ENCODE results near the gene ST3GAL4. TPM values are rescaled to one million over a fixed set of nuclear protein-coding genes. Genes with fewer than 3 reads are reported as not detected.
"Not testable (repeated sequence)": the region's sequence is repeated elsewhere in the genome, so short reads cannot be mapped to it uniquely, and the experiment has no call there.

ST3GAL4 gene
- total RNA-seq, result 10 to 100 TPM in 4 of 6 experiments, 1 to 10 TPM in 2; 7.0 to 25.6 (median 17.5) TPM
- long read RNA-seq, partial matches to known transcripts, result 0 of 4 reads
- long read RNA-seq, other reads (novel, unspliced or antisense), result 0 of 4 reads

DNA sequence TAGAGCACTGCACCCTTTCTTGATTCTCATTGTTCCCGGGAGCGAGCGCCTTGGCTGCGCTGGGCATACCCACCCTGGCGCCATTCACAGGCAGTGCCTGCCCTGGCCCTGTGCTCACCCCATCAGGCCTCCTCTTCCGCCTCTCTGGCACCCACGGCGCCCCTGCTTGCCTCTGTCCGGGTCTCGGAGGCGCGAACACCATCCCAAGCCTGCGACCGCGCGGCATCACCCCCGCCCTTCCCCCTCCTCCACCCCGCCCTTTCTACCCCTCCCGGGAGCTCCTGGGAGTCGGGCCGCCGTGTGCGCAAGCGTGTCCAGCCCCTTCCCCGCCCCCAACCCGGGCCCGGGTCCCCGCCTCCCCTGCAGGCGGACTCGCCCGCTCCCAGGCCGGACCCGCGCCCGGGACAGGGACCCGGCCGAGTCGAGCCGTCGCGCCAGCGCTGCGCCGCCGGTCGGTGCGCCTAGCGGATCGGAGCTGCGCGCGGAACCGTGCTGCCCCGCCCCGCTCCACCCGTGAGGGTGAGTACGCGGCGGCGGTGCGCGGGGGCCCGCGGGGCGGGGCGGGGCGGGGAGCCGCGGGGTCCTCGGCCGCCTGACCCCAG is at the start of gene ST3GAL4:
Gene ST3GAL4 (plus strand): TSS at position 363 of the 602 bp plus-strand sequence. CDS start 50,470 bp downstream, outside the sequence.
- H3K4me3 ChIP-seq, result peak within 1 kb of the TSS; percentile 59 to 72 (median 61)
- peaks cover 0 to 28% (median 5%) of the 10 kb centered on the region in 4 donors for H3K4me1 ChIP-seq
- H3K36me3 ChIP-seq, result no peaks in the 10 kb centered on the region
- DNase-seq (peak; percentile 89 to 93 (median 93)), ATAC-seq (peak; percentile 83 to 91 (median 86))
- TF ChIP-seq CTCF (IDR thresholded peaks at IDR 0.05) (no peak), POLR2A (IDR thresholded peaks at IDR 0.05) (peak; percentile 30)
- peak within 1 kb of the TSS; percentile 78 to 90 (median 79) for H3K27ac ChIP-seq
- H3K9me3 ChIP-seq, result no peaks in the 10 kb centered on the region
- WGBS (ENCODE audit: insufficient coverage, low coverage, low lambda C conversion rate, missing lambda C conversion rate), result 0% methylated on average over 4 of the region's 71 CpGs
- intact Hi-C loops (cut with DNase I), result no loop called here
- H3K27me3 ChIP-seq, result no peaks in the 10 kb centered on the region

DNA sequence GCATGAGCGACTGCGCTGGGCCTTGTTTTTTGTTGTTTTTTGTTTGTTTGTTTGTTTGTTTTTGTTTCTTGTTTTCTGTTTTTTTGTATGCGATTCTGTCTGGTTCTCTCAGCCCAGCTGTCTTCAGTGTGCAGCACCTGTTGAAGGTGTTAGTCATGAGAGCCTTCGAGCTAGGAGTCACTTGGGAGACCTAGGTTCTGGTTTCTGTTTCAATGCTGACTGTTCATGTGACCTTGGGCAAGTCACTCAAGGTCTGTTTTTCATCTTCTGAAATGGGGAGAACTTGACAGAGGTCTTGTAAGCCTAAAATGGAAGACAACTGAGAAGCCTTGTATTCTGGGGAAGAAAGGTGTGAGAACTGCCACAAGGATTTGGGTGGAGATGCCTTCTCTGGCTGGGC is 49.8 kb upstream of the ST3GAL4 start:
- no peaks in the 10 kb centered on the region for H3K36me3 ChIP-seq
- ATAC-seq (no peak), DNase-seq (no peak)
- no peak overlapping the region for H3K27ac ChIP-seq
- H3K4me1 ChIP-seq, result peaks cover 0 to 14% (median 4%) of the 10 kb centered on the region in 4 donors
- no peaks in the 10 kb centered on the region for H3K27me3 ChIP-seq
- H3K9me3 ChIP-seq, result no peaks in the 10 kb centered on the region
- WGBS (ENCODE audit: insufficient coverage, low coverage, low lambda C conversion rate, missing lambda C conversion rate), result 78% methylated on average over 3 of the region's 4 CpGs
- H3K4me3 ChIP-seq, result no peak overlapping the region
- TF ChIP-seq POLR2A (IDR thresholded peaks at IDR 0.05) (no peak), CTCF (IDR thresholded peaks at IDR 0.05) (no peak)
- intact Hi-C loops (cut with DNase I), result no loop called here

DNA sequence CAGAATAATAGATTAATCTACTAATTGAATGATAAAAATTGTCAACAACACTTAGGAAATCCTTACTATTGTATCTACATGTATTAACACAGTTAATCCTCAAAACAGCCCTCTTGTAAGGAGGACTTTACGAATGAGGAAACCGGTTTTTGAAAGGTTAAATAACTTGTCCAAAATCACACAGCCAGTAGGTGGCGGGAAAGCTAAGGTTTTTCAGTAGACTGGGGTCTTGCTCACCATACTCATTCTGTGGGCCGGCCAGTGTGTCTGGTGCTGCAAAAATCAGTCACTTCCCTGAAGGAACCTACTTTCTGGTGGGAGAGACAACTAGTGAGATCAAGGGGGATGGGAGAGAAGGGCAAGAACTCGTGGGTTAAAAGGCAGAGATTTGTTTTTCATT is 47.8 kb upstream of the ST3GAL4 start:
- no peak overlapping the region for H3K4me3 ChIP-seq
- peak in 1 of 3 donors; percentile 16 for DNase-seq
- intact Hi-C loops (cut with DNase I), result no loop called here
- 37% methylated on average over 5 of the region's 5 CpGs for WGBS (ENCODE audit: insufficient coverage, low coverage, low lambda C conversion rate, missing lambda C conversion rate)
- H3K36me3 ChIP-seq, result no peaks in the 10 kb centered on the region
- ATAC-seq, result no peak
- TF ChIP-seq CTCF (IDR thresholded peaks at IDR 0.05), result peak in 2 of 4 donors; percentile 22 to 23
- TF ChIP-seq POLR2A (IDR thresholded peaks at IDR 0.05), result no peak
- no peaks in the 10 kb centered on the region for H3K9me3 ChIP-seq
- no peaks in the 10 kb centered on the region for H3K27me3 ChIP-seq
- H3K4me1 ChIP-seq, result peaks cover 0 to 15% (median 4%) of the 10 kb centered on the region in 4 donors
- no peak overlapping the region for H3K27ac ChIP-seq

GRCh38 chr11:126308271-126308671 is 47.2 kb upstream of the ST3GAL4 start:
- no peaks in the 10 kb centered on the region for H3K36me3 ChIP-seq
- H3K9me3 ChIP-seq, result no peaks in the 10 kb centered on the region
- no peak for DNase-seq
- WGBS (ENCODE audit: insufficient coverage, low coverage, low lambda C conversion rate, missing lambda C conversion rate), result 89% methylated on average over 4 of the region's 4 CpGs
- peaks cover 0 to 15% (median 4%) of the 10 kb centered on the region in 4 donors for H3K4me1 ChIP-seq
- H3K4me3 ChIP-seq, result no peak overlapping the region
- no peak overlapping the region for H3K27ac ChIP-seq
- TF ChIP-seq POLR2A (IDR thresholded peaks at IDR 0.05) (no peak), CTCF (IDR thresholded peaks at IDR 0.05) (no peak)
- no peak for ATAC-seq
- H3K27me3 ChIP-seq, result no peaks in the 10 kb centered on the region
- intact Hi-C loops (cut with DNase I), result no loop called here

DNA sequence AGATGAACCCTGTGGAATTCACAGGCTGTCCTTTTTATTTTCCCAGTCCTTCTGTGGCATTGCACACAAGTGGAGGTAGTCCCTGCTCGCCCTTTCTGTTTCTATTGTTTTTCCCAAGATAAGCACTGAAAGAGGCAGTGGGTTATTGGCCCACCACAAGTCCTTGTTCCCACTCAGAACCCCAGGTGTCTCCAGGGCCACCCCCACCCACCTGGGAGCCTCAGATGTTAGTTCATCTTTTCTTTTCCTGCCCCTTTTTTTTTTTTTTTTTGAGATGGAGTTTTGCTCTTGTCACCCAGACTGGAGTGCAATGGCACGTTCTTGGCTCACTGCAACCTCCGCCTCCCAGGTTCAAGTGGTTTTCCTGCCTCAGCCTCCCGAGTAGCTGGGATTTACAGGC is 46.7 kb upstream of the ST3GAL4 start:
- intact Hi-C loops (cut with DNase I); ATAC-seq; H3K36me3 ChIP-seq; H3K9me3 ChIP-seq; H3K27ac ChIP-seq; H3K4me3 ChIP-seq; H3K27me3 ChIP-seq: not testable (repeated sequence)
- DNase-seq, result peak in 1 of 3 donors; percentile 4
- 78% methylated on average over 4 of the region's 4 CpGs for WGBS (ENCODE audit: insufficient coverage, low coverage, low lambda C conversion rate, missing lambda C conversion rate)
- H3K4me1 ChIP-seq, result peaks cover 0 to 11% (median 4%) of the 10 kb centered on the region in 4 donors

Data from right lobe of liver (tissue), 6 donors.